Measurements from ENCODE around the gene CRCP. TPM values are rescaled to one million over a fixed set of nuclear protein-coding genes. Genes with fewer than 3 reads are reported as not detected.

The CRCP gene
- total RNA-seq, 1 experiment from 2014 or later: 32.4 TPM

- H3K36me3 ChIP-seq (ENCODE audit: low read depth): peaks cover 24% of the 10 kb centered on the region; the same call in 1 of the 2 replicates
- no peak overlapping the region for H3K4me3 ChIP-seq
- intact Hi-C loops (cut with micrococcal nuclease; ENCODE audit: unreplicated experiment): loop anchor here (10.0 kb wide), 2 partner anchors 106 to 354 kb away; no protein-coding TSS in a partner anchor
- H3K9me2 ChIP-seq (ENCODE audit: insufficient read depth): no peaks in the 10 kb centered on the region
- H3K27me3 ChIP-seq (ENCODE audit: insufficient read depth, low read depth): no peaks in the 10 kb centered on the region
- BruUV-seq (replicated peaks): no TSS peak
- ChIA-PET CTCF (interaction anchor here (0.5 kb wide), 1 partner anchor 11 kb away, joined by 5 read pairs; no protein-coding TSS in a partner anchor), POLR2A (ENCODE audit: unreplicated experiment) (no interaction called here)
- no peak overlapping the region for H2AFZ ChIP-seq
- H3K4me1 ChIP-seq (replicated peaks; ENCODE audit: insufficient read depth): peaks cover 16% of the 10 kb centered on the region
- DNase-seq: peak in 1 of 2 experiments; percentile 15
- TF ChIP-seq EZH2 (IDR thresholded peaks at IDR 0.05; ENCODE audit: low read depth): no peak
- TF ChIP-seq, protein P1, sequence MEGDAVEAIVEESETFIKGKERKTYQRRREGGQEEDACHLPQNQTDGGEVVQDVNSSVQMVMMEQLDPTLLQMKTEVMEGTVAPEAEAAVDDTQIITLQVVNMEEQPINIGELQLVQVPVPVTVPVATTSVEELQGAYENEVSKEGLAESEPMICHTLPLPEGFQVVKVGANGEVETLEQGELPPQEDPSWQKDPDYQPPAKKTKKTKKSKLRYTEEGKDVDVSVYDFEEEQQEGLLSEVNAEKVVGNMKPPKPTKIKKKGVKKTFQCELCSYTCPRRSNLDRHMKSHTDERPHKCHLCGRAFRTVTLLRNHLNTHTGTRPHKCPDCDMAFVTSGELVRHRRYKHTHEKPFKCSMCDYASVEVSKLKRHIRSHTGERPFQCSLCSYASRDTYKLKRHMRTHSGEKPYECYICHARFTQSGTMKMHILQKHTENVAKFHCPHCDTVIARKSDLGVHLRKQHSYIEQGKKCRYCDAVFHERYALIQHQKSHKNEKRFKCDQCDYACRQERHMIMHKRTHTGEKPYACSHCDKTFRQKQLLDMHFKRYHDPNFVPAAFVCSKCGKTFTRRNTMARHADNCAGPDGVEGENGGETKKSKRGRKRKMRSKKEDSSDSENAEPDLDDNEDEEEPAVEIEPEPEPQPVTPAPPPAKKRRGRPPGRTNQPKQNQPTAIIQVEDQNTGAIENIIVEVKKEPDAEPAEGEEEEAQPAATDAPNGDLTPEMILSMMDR (conservative IDR thresholded peaks at IDR 0.05): no peak; the same call in 1 of the 2 replicates
- 0 out of 2 replicates have a peak, but pooled peaks cover 5% of the 10 kb centered on the region for H4K20me1 ChIP-seq (ENCODE audit: insufficient read depth)
- no peaks in the 10 kb centered on the region for H3K9me3 ChIP-seq (ENCODE audit: insufficient read depth, low read depth)
- H3K4me2 ChIP-seq: no peak overlapping the region
- H3K79me2 ChIP-seq (ENCODE audit: low read depth): 0 out of 2 replicates have a peak, but pooled peaks cover 15% of the 10 kb centered on the region
- H3K27ac ChIP-seq: no peak overlapping the region
- no peaks in the 10 kb centered on the region; the same call in 1 of the 2 replicates for H3F3A ChIP-seq (ENCODE audit: insufficient read depth, low read depth)
These were observed 26.3 kb downstream of the CRCP start for GRCh38 chr7:66140924-66141323.

GRCh38 chr7:66142334-66142733 lies 27.7 kb downstream of the CRCP start:
- POLR2A ChIA-PET (ENCODE audit: unreplicated experiment): interaction anchor here (0.6 kb wide), 1 partner anchor 1424 kb away, joined by 4 read pairs; no protein-coding TSS in a partner anchor

GRCh38 chr7:66142996-66143395 lies 28.3 kb downstream of the CRCP start:
- CTCF ChIA-PET: no interaction called here
- Histone ChIP-seq H3K4me2 (no peak overlapping the region), H3K36me3 (ENCODE audit: low read depth) (peaks cover 16% of the 10 kb centered on the region; the same call in 1 of the 2 replicates), H3K27ac (no peak overlapping the region), H3K4me3 (no peak overlapping the region), H3K27me3 (ENCODE audit: insufficient read depth, low read depth) (no peaks in the 10 kb centered on the region), H3K79me2 (ENCODE audit: low read depth) (0 out of 2 replicates have a peak, but pooled peaks cover 17% of the 10 kb centered on the region), H2AFZ (no peak overlapping the region), H4K20me1 (ENCODE audit: insufficient read depth) (0 out of 2 replicates have a peak, but pooled peaks cover 5% of the 10 kb centered on the region), H3F3A (ENCODE audit: insufficient read depth, low read depth) (peaks cover 8% of the 10 kb centered on the region), H3K4me1 (replicated peaks; ENCODE audit: insufficient read depth) (peaks cover 20% of the 10 kb centered on the region), H3K9me2 (ENCODE audit: insufficient read depth) (no peaks in the 10 kb centered on the region), H3K9me3 (ENCODE audit: insufficient read depth, low read depth) (no peaks in the 10 kb centered on the region)
- BruUV-seq (replicated peaks): no TSS peak
- POLR2A ChIA-PET (ENCODE audit: unreplicated experiment): no interaction called here
- DNase-seq: no peak
- intact Hi-C loops (cut with micrococcal nuclease; ENCODE audit: unreplicated experiment): loop anchor here (10.0 kb wide), 2 partner anchors 108 to 352 kb away; no protein-coding TSS in a partner anchor
- TF ChIP-seq EZH2 (IDR thresholded peaks at IDR 0.05; ENCODE audit: low read depth): no peak
- TF ChIP-seq, protein P1 (conservative IDR thresholded peaks at IDR 0.05): no peak

More at GRCh38 chr7:66142334-66142733, 27.7 kb downstream of the CRCP start:
- H3K79me2 ChIP-seq (ENCODE audit: low read depth): 0 out of 2 replicates have a peak, but pooled peaks cover 15% of the 10 kb centered on the region
- no peaks in the 10 kb centered on the region for H3K27me3 ChIP-seq (ENCODE audit: insufficient read depth, low read depth)
- no peak for DNase-seq
- H3K27ac ChIP-seq: no peak overlapping the region
- 0 out of 2 replicates have a peak, but pooled peaks cover 5% of the 10 kb centered on the region for H4K20me1 ChIP-seq (ENCODE audit: insufficient read depth)
- H3K9me3 ChIP-seq (ENCODE audit: insufficient read depth, low read depth): no peaks in the 10 kb centered on the region
- no TSS peak for BruUV-seq (replicated peaks)
- H3F3A ChIP-seq (ENCODE audit: insufficient read depth, low read depth): peaks cover 2% of the 10 kb centered on the region; the same call in 1 of the 2 replicates
- CTCF ChIA-PET: no interaction called here
- H3K9me2 ChIP-seq (ENCODE audit: insufficient read depth): no peaks in the 10 kb centered on the region
- TF ChIP-seq, protein P1 (conservative IDR thresholded peaks at IDR 0.05): no peak
- TF ChIP-seq EZH2 (IDR thresholded peaks at IDR 0.05; ENCODE audit: low read depth): no peak
- H3K4me2 ChIP-seq: no peak overlapping the region
- intact Hi-C loops (cut with micrococcal nuclease; ENCODE audit: unreplicated experiment): loop anchor here (10.0 kb wide), 2 partner anchors 108 to 352 kb away; no protein-coding TSS in a partner anchor
- H3K4me1 ChIP-seq (replicated peaks; ENCODE audit: insufficient read depth): peaks cover 16% of the 10 kb centered on the region
- H3K36me3 ChIP-seq (ENCODE audit: low read depth): peaks cover 18% of the 10 kb centered on the region; the same call in 1 of the 2 replicates
- no peak overlapping the region for H2AFZ ChIP-seq
- no peak overlapping the region for H3K4me3 ChIP-seq

Measured in PC-9 (cell line).